A549 (cell line): ENCODE data around the gene TYW1B.
"Not testable (repeated sequence)": the region's sequence is repeated elsewhere in the genome, so short reads cannot be mapped to it uniquely, and the experiment has no call there.

Experiments used
- CHD4 ChIP-seq: fragments of 200-600 bp; sonication (generic); IDR thresholded peaks from 2 replicates; pipeline ENCODE4 v1.6.1; 2016; ENCODE audit warnings: antibody characterized with exemption, mild to moderate bottlenecking, borderline replicate concordance
- EP300 ChIP-seq, 2 experiments: fragments of >200 bp; sonication (Bioruptor Twin); formaldehyde crosslinking; IDR thresholded peaks; 2 replicates in 1 of 2; 3 replicates in 1 of 2; pipeline ENCODE4 v1.6.1; 2016 to 2017
- JUN ChIP-seq, 2 experiments: fragments of >200 bp; sonication (Bioruptor Twin); formaldehyde crosslinking; IDR thresholded peaks; 2 replicates in 1 of 2; 3 replicates in 1 of 2; pipeline ENCODE4 v1.6.1; 2016 to 2017
- MYC ChIP-seq: IDR thresholded peaks from 2 replicates; pipeline ENCODE4 v1.6.1; 2012; ENCODE audit warnings: mild to moderate bottlenecking, inconsistent platforms, low read length, improper control_type of control experiment, borderline replicate concordance
- PHF8 ChIP-seq: fragments of 200-600 bp; sonication (generic); IDR thresholded peaks from 2 replicates; pipeline ENCODE4 v1.6.1; 2016; ENCODE audit warnings: low read depth, mild to moderate bottlenecking, antibody characterized with exemption, moderate library complexity, borderline replicate concordance
- POLR2A ChIP-seq: IDR thresholded peaks from 2 replicates; pipeline ENCODE4 v1.6.1; 2012; ENCODE audit warnings: mild to moderate bottlenecking, low read length
- RARB ChIP-seq: fragments of 250-450 bp; sonication (Bioruptor Pico); IDR thresholded peaks from 2 replicates; pipeline ENCODE4 v1.8.0; 2021; ENCODE audit warnings: mild to moderate bottlenecking, moderate library complexity
- SREBF2 ChIP-seq: fragments of 450-650 bp; IDR thresholded peaks from 2 replicates; pipeline ENCODE4 v1.6.1; 2014; ENCODE audit warnings: mild to moderate bottlenecking, moderate library complexity
- TF ChIP-seq, protein P1 (sequence below): fragments of >200 bp; sonication (Bioruptor Twin); formaldehyde crosslinking; IDR thresholded peaks from 3 replicates; pipeline ENCODE4 v1.5.1; 2016

- TF ChIP-seq SREBF2; RARB (CRISPR knock-in tag); POLR2A; MYC; CHD4; JUN (IDR thresholded peaks at IDR 0.05); EP300 (IDR thresholded peaks at IDR 0.05); PHF8: not testable (repeated sequence)
- TF ChIP-seq, protein P1, sequence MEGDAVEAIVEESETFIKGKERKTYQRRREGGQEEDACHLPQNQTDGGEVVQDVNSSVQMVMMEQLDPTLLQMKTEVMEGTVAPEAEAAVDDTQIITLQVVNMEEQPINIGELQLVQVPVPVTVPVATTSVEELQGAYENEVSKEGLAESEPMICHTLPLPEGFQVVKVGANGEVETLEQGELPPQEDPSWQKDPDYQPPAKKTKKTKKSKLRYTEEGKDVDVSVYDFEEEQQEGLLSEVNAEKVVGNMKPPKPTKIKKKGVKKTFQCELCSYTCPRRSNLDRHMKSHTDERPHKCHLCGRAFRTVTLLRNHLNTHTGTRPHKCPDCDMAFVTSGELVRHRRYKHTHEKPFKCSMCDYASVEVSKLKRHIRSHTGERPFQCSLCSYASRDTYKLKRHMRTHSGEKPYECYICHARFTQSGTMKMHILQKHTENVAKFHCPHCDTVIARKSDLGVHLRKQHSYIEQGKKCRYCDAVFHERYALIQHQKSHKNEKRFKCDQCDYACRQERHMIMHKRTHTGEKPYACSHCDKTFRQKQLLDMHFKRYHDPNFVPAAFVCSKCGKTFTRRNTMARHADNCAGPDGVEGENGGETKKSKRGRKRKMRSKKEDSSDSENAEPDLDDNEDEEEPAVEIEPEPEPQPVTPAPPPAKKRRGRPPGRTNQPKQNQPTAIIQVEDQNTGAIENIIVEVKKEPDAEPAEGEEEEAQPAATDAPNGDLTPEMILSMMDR: not testable (repeated sequence)
These were observed 55.4 kb downstream of the TYW1B start for GRCh38 chr7:72772627-72773026.
